Kidney epithelial cell (primary cell): ENCODE results near the gene EREG. TPM values are rescaled to one million over a fixed set of nuclear protein-coding genes. Genes with fewer than 3 reads are reported as not detected.

Experiments
- DNase-seq: peaks from one replicate; pipeline ENCODE4 v3.0.0-alpha.2; 2010; ENCODE audit warnings: low read depth
- H3K27me3 ChIP-seq: 2 replicates; pipeline ENCODE4 v1.6.0; 2011; ENCODE audit warnings: low read length; ENCODE audit not compliant: control insufficient read depth, insufficient read depth
- H3K36me3 ChIP-seq: 2 replicates; pipeline ENCODE4 v1.5.1; 2011; ENCODE audit warnings: low read length; ENCODE audit not compliant: control insufficient read depth, insufficient read depth
- H3K4me3 ChIP-seq: 2 replicates; pipeline ENCODE4 v1.5.1; 2011; ENCODE audit warnings: low read depth, mild to moderate bottlenecking, control low read depth, low read length
- CTCF ChIP-seq: IDR thresholded peaks from 2 replicates; pipeline ENCODE4 v1.5.1; 2011; ENCODE audit warnings: mild to moderate bottlenecking, moderate library complexity, low read length, control low read depth, inconsistent platforms; ENCODE audit not compliant: insufficient read depth, poor library complexity, severe bottlenecking
- total RNA-seq: library from RNA; depleted of rRNA; stranded (reverse); fragments of >200 nt; gene quantifications from 2 replicates; pipeline ENCODE4 v1.2.3, GENCODE V29; 2015

The EREG gene
- total RNA-seq, 1 donor from 2014 or later = 7.5 TPM

- H3K36me3 ChIP-seq = no peaks in the 10 kb centered on the region
- no peak overlapping the region for H3K4me3 ChIP-seq
- no peak for DNase-seq
- no peaks in the 10 kb centered on the region for H3K27me3 ChIP-seq
- TF ChIP-seq CTCF = no peak
Measured at GRCh38 chr4:74433541-74434172, 68.7 kb downstream of the EREG start.

GRCh38 chr4:74435296-74435695, 70.4 kb downstream of the EREG start:
- H3K36me3 ChIP-seq = no peaks in the 10 kb centered on the region
- no peak overlapping the region for H3K4me3 ChIP-seq
- no peak for DNase-seq
- TF ChIP-seq CTCF = no peak
- H3K27me3 ChIP-seq = no peaks in the 10 kb centered on the region

- Histone ChIP-seq H3K36me3 (no peaks in the 10 kb centered on the region), H3K4me3 (no peak overlapping the region), H3K27me3 (no peaks in the 10 kb centered on the region)
- TF ChIP-seq CTCF = no peak
- DNase-seq = no peak
Measured at GRCh38 chr4:74437866-74438265, 72.9 kb downstream of the EREG start.

Other genes with a start within 250 kb of the EREG start
- 9.5 and 11.0 TPM in 2 replicates for gene MTHFD2L, start 207.0 kb upstream of the EREG start, total RNA-seq
- gene EPGN, start 56.7 kb upstream of the EREG start, total RNA-seq = 5.2 and 7.5 TPM in 2 replicates
- 95.3 and 98.0 TPM in 2 replicates for gene AREG, start 80.0 kb downstream of the EREG start, total RNA-seq